ENCODE results near the gene ZNF148. TPM values are rescaled to one million over a fixed set of nuclear protein-coding genes. Genes with fewer than 3 reads are reported as not detected.

ZNF148 gene
- total RNA-seq, 1 donor from 2014 or later: 33.7 TPM

DNA sequence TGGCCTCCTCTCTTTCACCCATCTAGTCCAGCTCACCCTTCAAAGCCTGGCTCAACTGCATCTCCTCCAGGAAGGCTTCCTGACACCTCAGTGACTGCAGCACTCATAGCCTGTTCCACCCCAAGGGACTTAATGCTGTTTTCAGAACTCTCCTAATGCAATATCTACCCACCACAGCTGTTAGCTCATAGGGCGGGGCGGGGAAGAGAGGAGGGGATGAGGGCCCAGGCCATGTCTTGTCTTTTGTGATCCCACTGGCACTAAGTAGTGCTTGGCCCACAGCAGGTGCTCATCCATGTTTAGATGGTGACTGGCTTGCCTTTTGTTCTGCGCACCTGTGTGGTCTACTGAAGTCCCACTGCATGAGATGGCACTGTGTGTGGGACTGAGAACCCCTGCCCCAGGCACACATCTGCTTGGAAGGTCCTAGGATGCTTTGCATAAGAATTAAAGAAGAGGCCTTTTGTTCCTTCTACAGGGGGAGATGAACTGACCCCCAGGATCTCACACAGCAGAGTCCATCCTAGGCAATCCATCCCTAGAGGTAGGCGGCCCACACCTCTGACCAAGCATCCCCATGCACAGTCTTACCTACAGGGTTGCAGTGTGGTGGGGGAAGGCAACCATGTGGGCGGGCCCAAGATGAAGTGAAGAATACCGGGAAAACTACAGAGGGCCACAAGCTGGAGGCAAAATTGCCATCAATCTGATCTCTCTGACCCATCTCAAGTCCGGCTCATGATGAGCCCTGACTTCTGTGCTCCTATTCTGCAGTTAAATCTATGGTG, 185.6 kb downstream of the ZNF148 start:
- no peak for DNase-seq

DNA sequence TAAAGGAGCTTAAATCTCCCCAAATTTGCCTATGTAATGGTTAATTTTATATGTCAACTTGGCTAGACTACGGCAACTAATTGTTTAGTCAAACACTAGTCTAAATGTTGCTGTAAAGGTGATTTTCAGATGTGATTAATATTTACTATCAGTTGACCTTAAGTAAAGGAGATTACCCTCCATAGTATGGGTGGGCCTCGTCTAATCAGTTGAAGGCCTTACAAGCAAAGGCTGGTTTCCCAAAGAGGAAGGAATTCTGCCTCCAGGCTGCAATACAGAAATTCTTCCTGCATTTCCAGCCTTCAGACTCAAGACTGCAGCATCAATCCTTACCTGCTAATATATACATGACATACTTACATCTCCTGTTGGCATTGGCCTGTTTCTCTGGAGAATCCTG, 186.2 kb downstream of the ZNF148 start:
- DNase-seq: no peak

DNA sequence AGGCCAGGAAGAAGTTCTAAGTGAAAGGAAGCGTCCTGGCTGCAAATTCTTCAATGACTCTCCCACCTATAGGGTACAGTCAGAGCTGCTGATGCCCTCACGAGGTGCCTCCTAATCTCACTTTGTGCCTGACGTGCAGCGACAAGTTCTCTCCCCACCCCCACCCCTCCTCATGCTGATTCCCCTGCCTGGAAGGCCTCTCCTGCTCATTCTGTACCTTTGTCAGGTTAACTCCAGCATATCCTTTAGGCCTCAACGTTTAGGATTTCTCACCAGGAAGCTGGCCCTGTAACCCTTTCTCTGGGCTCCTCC, 187.6 kb downstream of the ZNF148 start:
- no peak for DNase-seq

DNA sequence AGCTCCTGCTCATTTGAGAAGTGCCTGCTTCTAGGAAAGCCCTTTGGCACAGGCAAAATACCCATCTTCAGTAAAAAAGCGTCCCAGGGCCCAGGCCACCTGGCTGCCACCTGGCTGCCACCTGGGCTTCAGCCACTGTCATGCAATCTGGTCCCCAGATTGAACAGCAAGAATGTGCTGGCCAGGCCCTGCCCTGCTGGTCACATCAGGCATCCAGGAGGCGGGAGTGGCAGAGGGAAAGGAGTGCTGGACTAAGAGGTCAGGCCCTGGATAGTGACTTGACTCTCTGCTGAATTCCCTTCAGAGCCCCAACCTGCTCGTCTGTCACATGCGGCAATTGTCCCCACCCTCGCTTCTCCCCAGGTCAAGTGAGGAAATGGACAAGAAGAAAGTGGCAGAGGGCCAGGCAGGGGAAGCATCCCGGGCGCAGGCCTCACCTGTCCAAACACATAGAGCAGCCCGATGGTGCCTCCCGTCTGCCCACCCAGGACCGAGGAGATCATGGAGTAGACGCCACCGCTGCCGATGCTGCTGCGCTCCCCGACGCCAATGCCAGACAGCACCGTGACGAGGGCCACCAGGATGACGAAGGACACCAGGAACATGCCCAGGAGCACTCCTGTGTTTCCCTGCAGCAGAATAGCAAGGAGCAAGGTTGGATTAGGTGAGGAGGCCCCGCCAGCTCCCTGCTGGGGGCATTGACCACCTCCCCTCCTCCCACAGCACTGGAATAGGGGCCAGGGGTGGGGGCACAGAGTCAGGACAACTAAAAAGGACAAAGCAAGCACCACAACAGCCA, 188.1 kb downstream of the ZNF148 start:
- DNase-seq: no peak

DNA sequence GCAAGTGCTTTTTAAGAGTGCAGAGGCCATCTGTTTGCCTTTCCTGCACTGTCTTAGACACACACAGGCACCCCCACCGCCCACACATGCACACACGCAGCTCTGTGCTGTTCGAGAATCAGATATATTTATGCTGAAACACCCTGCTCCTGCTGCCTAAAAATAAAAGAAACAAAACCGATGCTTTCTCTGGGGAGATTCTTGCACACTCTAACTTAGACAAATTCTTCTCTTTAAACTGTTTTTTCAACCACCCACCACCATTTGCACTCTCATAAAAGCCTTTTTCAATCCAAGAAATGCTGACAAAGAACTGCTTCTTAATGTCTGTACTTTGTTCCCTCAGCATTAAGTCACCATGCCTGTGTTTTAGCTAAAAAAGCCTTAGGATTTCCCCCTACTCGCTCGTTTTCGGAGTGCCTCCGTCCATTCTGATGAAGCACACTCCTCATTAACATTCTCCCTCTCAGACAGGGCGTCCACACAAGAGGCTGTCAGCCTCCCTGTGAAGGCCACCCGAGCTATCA, 188.8 kb downstream of the ZNF148 start:
- no peak for DNase-seq

DNA sequence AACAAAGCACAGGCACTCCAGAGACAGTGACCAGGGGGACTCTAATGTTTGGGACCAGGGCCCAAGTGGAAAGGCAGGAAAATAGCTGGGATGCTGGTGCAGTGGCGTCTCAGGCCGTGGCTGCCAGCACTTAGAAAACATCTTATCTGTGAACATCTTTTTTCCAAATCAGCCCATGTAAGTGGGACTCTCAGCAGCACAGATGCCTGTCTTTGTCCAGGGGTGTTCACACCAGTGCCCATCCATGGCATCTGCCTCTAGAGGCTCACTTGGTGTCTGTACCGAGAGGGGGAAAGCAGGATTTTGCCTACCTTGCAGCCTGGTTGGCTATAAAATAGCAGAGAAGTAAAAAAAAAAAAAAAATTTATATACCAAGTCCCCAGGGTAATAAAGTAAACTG, 189.3 kb downstream of the ZNF148 start:
- DNase-seq: no peak

DNA sequence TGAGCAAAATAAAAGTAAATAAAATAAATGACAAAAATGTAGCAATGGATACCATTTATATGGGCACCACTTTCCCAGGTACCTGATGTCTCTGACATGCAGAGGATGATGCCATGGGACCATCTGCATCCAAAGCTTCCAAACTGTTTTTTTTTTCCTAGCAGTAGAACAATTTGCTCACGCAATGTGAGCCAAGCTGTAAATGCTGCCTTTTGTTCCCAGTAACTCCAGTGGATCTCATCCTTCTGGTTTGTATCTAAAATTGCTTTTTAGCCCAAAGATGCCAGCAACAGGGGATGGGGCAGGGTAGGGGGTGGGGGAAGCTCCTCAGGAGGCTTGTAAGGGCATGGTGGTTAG, 195.3 kb downstream of the ZNF148 start:
- no peak for DNase-seq

DNA sequence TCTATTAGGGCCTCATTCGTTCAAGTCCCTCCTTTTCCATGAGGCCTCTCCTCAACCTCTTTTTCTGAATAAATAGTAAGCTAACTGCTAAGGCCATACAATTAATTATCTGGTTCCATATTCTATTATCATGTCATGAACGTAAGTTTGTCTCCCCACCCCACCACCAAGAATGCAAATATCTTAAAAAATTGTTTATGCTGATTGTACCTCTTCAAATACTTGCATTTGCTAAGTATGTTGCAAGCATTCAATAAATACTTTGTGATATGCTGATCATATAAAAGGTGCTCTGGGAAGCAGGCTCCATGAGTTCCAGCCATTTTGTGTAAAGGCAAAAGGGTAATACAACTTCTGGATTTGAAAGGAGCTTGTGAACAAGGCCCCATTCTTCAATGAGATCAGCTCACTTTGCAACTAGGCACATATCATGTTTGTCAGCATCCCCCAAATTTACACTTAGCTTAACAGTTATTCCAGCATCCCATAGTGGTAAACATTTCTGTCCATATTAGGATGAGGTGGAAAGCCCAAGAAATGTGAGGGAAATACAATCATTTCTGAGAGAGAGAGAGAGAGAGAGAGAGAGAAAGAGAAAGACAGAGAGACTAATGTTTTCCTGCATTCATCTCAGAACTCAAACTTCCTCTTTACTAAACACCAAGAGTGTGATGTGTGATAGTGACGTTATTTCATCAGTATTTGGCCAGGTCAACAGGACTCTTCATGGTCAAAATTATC, 195.8 kb downstream of the ZNF148 start:
- DNase-seq: no peak

DNA sequence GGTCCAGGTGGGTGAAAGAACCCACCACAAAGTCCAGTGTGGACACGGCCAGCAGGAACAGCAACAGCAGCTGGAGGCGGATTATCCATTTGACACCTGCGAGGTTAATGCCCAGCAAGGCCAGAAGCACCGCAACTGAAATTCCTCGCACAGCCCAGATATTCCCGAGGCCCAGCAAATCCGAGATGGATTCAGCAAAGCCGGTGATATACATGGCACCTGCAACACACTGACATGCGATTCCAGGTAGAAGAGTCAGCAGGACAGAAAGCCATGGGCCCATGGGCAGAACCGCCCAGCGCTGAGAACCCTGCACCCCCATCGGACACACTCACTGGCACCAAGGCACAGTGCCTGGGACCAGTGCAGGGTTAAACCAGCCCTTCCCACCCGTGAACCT, 197.4 kb downstream of the ZNF148 start:
- DNase-seq: no peak

Other genes starting within 250 kb of the ZNF148 start
- 0.34 and 0.70 TPM in 2 replicates for gene SLC12A8, start 162.6 kb downstream of the ZNF148 start, total RNA-seq
- 52.4 and 69.4 TPM in 2 replicates for gene SNX4, start 144.9 kb upstream of the ZNF148 start, total RNA-seq
- 7.3 and 13.9 TPM in 2 replicates for gene OSBPL11, start 220.2 kb upstream of the ZNF148 start, total RNA-seq

All from dermis blood vessel endothelial cell (primary cell).